ENCODE measurements around the gene MROH2A.
A peak's percentile ranks its signal among the peaks of the same experiment; 100 is the strongest.
"Not testable (repeated sequence)": the region's sequence is repeated elsewhere in the genome, so short reads cannot be mapped to it uniquely, and the experiment has no call there.

The MROH2A gene

GRCh38 chr2:233857511-233858141, 79.5 kb downstream of the MROH2A start:
- DNase-seq, result peak; percentile 1

- DNase-seq, result no peak
Measured at GRCh38 chr2:233858331-233858730, 80.2 kb downstream of the MROH2A start.

- DNase-seq, result no peak
Measured at GRCh38 chr2:233862261-233862768, 84.2 kb downstream of the MROH2A start.

GRCh38 chr2:233865838-233866237, 87.7 kb downstream of the MROH2A start:
- no peak for DNase-seq

DNA sequence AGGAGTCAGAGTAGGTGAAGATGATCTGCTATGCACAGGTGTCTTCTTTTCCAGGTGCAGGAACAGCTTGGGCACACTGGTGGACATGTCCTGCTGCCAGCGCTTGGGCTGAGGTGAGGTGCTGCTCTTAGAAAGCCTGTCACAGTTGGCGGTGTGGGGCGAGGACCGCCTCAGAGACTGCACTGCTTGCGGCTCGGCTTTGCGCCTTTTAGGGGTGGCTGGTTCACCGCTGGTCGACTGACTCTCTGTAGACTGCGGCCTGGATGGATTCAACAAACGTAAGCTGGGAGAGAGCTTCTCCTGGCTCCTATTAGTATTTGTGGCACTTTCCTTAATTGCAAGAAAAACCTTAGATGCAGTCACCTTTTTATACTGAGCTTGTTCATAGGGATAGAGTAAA, 88.3 kb downstream of the MROH2A start:
- DNase-seq, result no peak

GRCh38 chr2:233867993-233868532, 89.9 kb downstream of the MROH2A start, which contains the start of gene MSL3B:
Gene MSL3B, minus strand, starts transcription at chr2:233868386.
- no peak for DNase-seq

GRCh38 chr2:233871432-233871831, 93.3 kb downstream of the MROH2A start:
- DNase-seq, result no peak

GRCh38 chr2:233872125-233872524, 94.0 kb downstream of the MROH2A start:
- not testable (repeated sequence) for DNase-seq

DNA sequence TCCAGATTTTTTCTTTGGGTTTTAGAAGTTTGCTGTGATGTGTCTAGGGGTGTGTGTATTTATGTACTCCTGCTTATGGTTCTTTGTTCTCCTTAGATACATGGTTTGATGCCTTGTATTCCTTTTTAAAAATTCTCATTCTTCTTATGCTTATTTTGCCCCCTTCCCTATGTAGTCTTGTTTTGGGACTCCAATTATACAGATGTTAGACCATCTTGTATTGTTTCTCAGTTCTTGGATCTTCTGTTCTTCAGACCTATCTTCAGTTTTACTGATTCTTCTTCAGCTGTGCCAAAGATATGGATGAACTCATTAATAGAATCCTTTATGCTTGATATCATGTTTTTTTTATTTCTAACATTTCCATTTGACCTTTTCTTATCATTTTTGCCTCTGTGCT, 104.2 kb downstream of the MROH2A start:
- no peak for DNase-seq

All from NCI-H1048 (cell line).